ENCODE data around the gene KMT5B. TPM values are rescaled to one million over a fixed set of nuclear protein-coding genes. Genes with fewer than 3 reads are reported as not detected.
A peak's percentile ranks its signal among the peaks of the same experiment; 100 is the strongest.

The KMT5B gene
- total RNA-seq (54.2 TPM), polyA plus RNA-seq (ENCODE audit: insufficient read depth, low read depth, low replicate concordance) (15.8 TPM)
- long read RNA-seq, donor 1, partial matches to known transcripts = 6 of 6 reads
- long read RNA-seq, donor 1, other reads (novel, unspliced or antisense) = 0 of 6 reads
- long read RNA-seq, donor 2, partial matches to known transcripts = 0 of 1 reads
- long read RNA-seq, donor 2, other reads (novel, unspliced or antisense) = 0 of 1 reads
- long read RNA-seq, donor 3 = 0 reads
- long read RNA-seq, donor 4 = 0 reads
- long read RNA-seq, donor 5 = 0 reads
- long read RNA-seq, donor 6, partial matches to known transcripts = 6 of 7 reads
- long read RNA-seq, donor 6, other reads (novel, unspliced or antisense) = 0 of 7 reads
- long read RNA-seq, donor 7, partial matches to known transcripts = 44 of 96 reads
- long read RNA-seq, donor 7, other reads (novel, unspliced or antisense) = 50 of 96 reads
- long read RNA-seq, donor 8, partial matches to known transcripts = 7 of 8 reads
- long read RNA-seq, donor 8, other reads (novel, unspliced or antisense) = 0 of 8 reads
- long read RNA-seq, donor 9 = 0 reads
- long read RNA-seq, donor 10, partial matches to known transcripts = 5 of 6 reads
- long read RNA-seq, donor 10, other reads (novel, unspliced or antisense) = 0 of 6 reads

GRCh38 chr11:68213135-68213515 is at the start of gene KMT5B:
KMT5B (minus strand) TSS chr11:68213296; CDS start chr11:68190076, 23,220 bp downstream.
- DNase-seq = peak in 2 of 5 donors; percentile 73 to 87
- Histone ChIP-seq H3K9ac (ENCODE audit: low read length in 3 of 3) (peak within 1 kb of the TSS; percentile 70 to 94 (median 90)), H3K27me3 (ENCODE audit: control insufficient read depth, insufficient read depth, low read length) (no peaks in the 10 kb centered on the region), H3K9me3 (ENCODE audit: control insufficient read depth in 2 of 3, insufficient read depth in 1 of 3, low read length in 3 of 3) (no peaks in the 10 kb centered on the region), H3K36me3 (ENCODE audit: control insufficient read depth in 2 of 3, insufficient read depth in 3 of 3, low read length in 3 of 3) (no peaks in the 10 kb centered on the region), H3K27ac (ENCODE audit: low read depth in 2 of 2, low read length in 2 of 2) (peak within 1 kb of the TSS; percentile 98), H3K4me3 (ENCODE audit: low read length in 3 of 3) (peak within 1 kb of the TSS; percentile 68 to 94 (median 88)), H3K4me1 (ENCODE audit: control insufficient read depth in 2 of 3, insufficient read depth in 2 of 3, low read depth in 1 of 3, low read length in 3 of 3) (peaks cover 0 to 26% (median 19%) of the 10 kb centered on the region in 3 donors)
- TF ChIP-seq, protein P1, sequence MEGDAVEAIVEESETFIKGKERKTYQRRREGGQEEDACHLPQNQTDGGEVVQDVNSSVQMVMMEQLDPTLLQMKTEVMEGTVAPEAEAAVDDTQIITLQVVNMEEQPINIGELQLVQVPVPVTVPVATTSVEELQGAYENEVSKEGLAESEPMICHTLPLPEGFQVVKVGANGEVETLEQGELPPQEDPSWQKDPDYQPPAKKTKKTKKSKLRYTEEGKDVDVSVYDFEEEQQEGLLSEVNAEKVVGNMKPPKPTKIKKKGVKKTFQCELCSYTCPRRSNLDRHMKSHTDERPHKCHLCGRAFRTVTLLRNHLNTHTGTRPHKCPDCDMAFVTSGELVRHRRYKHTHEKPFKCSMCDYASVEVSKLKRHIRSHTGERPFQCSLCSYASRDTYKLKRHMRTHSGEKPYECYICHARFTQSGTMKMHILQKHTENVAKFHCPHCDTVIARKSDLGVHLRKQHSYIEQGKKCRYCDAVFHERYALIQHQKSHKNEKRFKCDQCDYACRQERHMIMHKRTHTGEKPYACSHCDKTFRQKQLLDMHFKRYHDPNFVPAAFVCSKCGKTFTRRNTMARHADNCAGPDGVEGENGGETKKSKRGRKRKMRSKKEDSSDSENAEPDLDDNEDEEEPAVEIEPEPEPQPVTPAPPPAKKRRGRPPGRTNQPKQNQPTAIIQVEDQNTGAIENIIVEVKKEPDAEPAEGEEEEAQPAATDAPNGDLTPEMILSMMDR (IDR thresholded peaks at IDR 0.05; ENCODE audit: borderline replicate concordance, extremely low read depth, insufficient read depth) = no peak
- intact Hi-C loops (cut with DNase I) = no loop called here
- no peak for FAIRE-seq

DNA sequence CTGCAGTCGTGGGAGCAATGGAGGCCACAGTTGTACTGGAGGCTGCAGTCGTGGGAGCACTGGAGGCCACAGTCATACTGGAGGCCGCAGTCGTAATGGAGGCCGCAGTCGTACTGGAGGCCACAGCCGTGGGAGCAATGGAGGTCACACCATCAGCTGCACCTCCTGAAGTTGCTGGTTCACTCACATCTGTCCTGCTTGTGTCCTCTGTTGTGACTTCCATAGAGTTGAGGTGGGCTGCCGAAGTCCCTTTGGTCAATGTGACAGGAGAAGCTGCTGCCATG is 49.4 kb upstream of the KMT5B start:
- DNase-seq (no peak), FAIRE-seq (no peak)
- H3K4me3 ChIP-seq (ENCODE audit: low read length in 3 of 3) = no peak overlapping the region
- TF ChIP-seq, protein P1 (IDR thresholded peaks at IDR 0.05; ENCODE audit: borderline replicate concordance, extremely low read depth, insufficient read depth) = no peak
- no peaks in the 10 kb centered on the region for H3K27me3 ChIP-seq (ENCODE audit: control insufficient read depth, insufficient read depth, low read length)
- H3K4me1 ChIP-seq (ENCODE audit: control insufficient read depth in 2 of 3, insufficient read depth in 2 of 3, low read depth in 1 of 3, low read length in 3 of 3) = peaks cover 0 to 3% (median 3%) of the 10 kb centered on the region in 3 donors
- H3K9me3 ChIP-seq (ENCODE audit: control insufficient read depth in 2 of 3, insufficient read depth in 1 of 3, low read length in 3 of 3) = no peaks in the 10 kb centered on the region
- no peak overlapping the region for H3K27ac ChIP-seq (ENCODE audit: low read depth in 2 of 2, low read length in 2 of 2)
- no peak overlapping the region for H3K9ac ChIP-seq (ENCODE audit: low read length in 3 of 3)
- H3K36me3 ChIP-seq (ENCODE audit: control insufficient read depth in 2 of 3, insufficient read depth in 3 of 3, low read length in 3 of 3) = peaks cover 2 to 36% (median 15%) of the 10 kb centered on the region in 3 donors
- intact Hi-C loops (cut with DNase I) = loop anchor here (5.0 to 10.0 kb wide), 2 partner anchors 35 to 182 kb away; no protein-coding TSS in a partner anchor

GRCh38 chr11:68261749-68262543 is 48.9 kb upstream of the KMT5B start:
- Histone ChIP-seq H3K4me3 (ENCODE audit: low read length in 3 of 3) (no peak overlapping the region), H3K9me3 (ENCODE audit: control insufficient read depth in 2 of 3, insufficient read depth in 1 of 3, low read length in 3 of 3) (no peaks in the 10 kb centered on the region), H3K36me3 (ENCODE audit: control insufficient read depth in 2 of 3, insufficient read depth in 3 of 3, low read length in 3 of 3) (peaks cover 2 to 31% (median 12%) of the 10 kb centered on the region in 3 donors), H3K9ac (ENCODE audit: low read length in 3 of 3) (no peak overlapping the region), H3K27me3 (ENCODE audit: control insufficient read depth, insufficient read depth, low read length) (no peaks in the 10 kb centered on the region), H3K27ac (ENCODE audit: low read depth in 2 of 2, low read length in 2 of 2) (no peak overlapping the region), H3K4me1 (ENCODE audit: control insufficient read depth in 2 of 3, insufficient read depth in 2 of 3, low read depth in 1 of 3, low read length in 3 of 3) (peaks cover 0 to 4% (median 3%) of the 10 kb centered on the region in 3 donors)
- TF ChIP-seq, protein P1 (IDR thresholded peaks at IDR 0.05; ENCODE audit: borderline replicate concordance, extremely low read depth, insufficient read depth) = no peak
- FAIRE-seq (no peak), DNase-seq (no peak)
- intact Hi-C loops (cut with DNase I) = loop anchor here (5.0 to 10.0 kb wide), 2 partner anchors 35 to 183 kb away; no protein-coding TSS in a partner anchor
